HG03159 (cell line): ENCODE data around the gene MGAT1.

Experiments
- ATAC-seq: cut with Tn5 transposase; IDR thresholded peaks from one replicate; pipeline ENCODE4 v1.9.1; 2021; ENCODE audit warnings: mild to moderate bottlenecking, moderate library complexity; ENCODE audit not compliant: unreplicated experiment

The MGAT1 gene

GRCh38 chr5:180824630-180825476 is 22.2 kb upstream of the MGAT1 start:
- ATAC-seq: no peak

GRCh38 chr5:180823940-180824629 is 21.5 kb upstream of the MGAT1 start:
- ATAC-seq: no peak

- no peak for ATAC-seq
Observed at GRCh38 chr5:180823346-180823745, 20.7 kb upstream of the MGAT1 start.

- ATAC-seq: no peak
Observed at GRCh38 chr5:180821538-180821937, 18.9 kb upstream of the MGAT1 start.

- peak; percentile 75 for ATAC-seq
Observed at GRCh38 chr5:180820788-180821321, 18.2 kb upstream of the MGAT1 start.

- no peak for ATAC-seq
Observed at GRCh38 chr5:180818677-180819341, 16.2 kb upstream of the MGAT1 start.

- no peak for ATAC-seq
Observed at GRCh38 chr5:180817893-180818674, 15.5 kb upstream of the MGAT1 start.

GRCh38 chr5:180816608-180817534 is 14.3 kb upstream of the MGAT1 start:
- ATAC-seq: no peak

GRCh38 chr5:180815293-180815917 is 12.8 kb upstream of the MGAT1 start:
- ATAC-seq: no peak

GRCh38 chr5:180813420-180813819 is 10.8 kb upstream of the MGAT1 start:
- ATAC-seq: no peak

- no peak for ATAC-seq
Observed at GRCh38 chr5:180811623-180812124, 9.1 kb upstream of the MGAT1 start.

- no peak for ATAC-seq
Observed at GRCh38 chr5:180810959-180811622, 8.5 kb upstream of the MGAT1 start.

GRCh38 chr5:180810210-180810958 is 7.8 kb upstream of the MGAT1 start:
- ATAC-seq: peak; percentile 68

- peak; percentile 60 for ATAC-seq
Observed at GRCh38 chr5:180809403-180810209, 7.0 kb upstream of the MGAT1 start.

- no peak for ATAC-seq
Observed at GRCh38 chr5:180808461-180809000, 5.9 kb upstream of the MGAT1 start.

GRCh38 chr5:180807654-180808414 is 5.2 kb upstream of the MGAT1 start:
- no peak for ATAC-seq
